Stimulated activated CD4-positive, alpha-beta T cell treated with anti-CD3 and anti-CD28 coated beads, TNF-alpha, amount 100 ng/mL, for 48 hours (primary cell): Measurements from ENCODE around the gene PDAP1.
"Not testable (repeated sequence)": the region's sequence is repeated elsewhere in the genome, so short reads cannot be mapped to it uniquely, and the experiment has no call there.

Experiments used
- DNase-seq, 3 donors: peaks; one replicate each; pipeline ENCODE4 v3.0.0-alpha.2; 2020; ENCODE audit warnings: low read depth in 3 of 3

PDAP1 gene

GRCh38 chr7:99350641-99351040 is 57.8 kb downstream of the PDAP1 start:
- DNase-seq: not testable (repeated sequence)
